GM10266 (cell line): ENCODE data around the gene FCN3.
A peak's percentile ranks its signal among the peaks of the same experiment; 100 is the strongest.

Experiments used
- DNase-seq: peaks from one replicate; pipeline ENCODE4 v3.0.0; 2012; ENCODE audit errors: extremely low spot score
- CTCF ChIP-seq: IDR thresholded peaks from 2 replicates; pipeline ENCODE4 v1.5.1; 2012; ENCODE audit warnings: mild to moderate bottlenecking, low read depth; ENCODE audit not compliant: control insufficient read depth, insufficient read depth; ENCODE audit errors: missing control alignments

FCN3 gene

GRCh38 chr1:27372808-27373690 lies 1.6 kb downstream of the FCN3 start:
- no peak for TF ChIP-seq CTCF
- DNase-seq = no peak

GRCh38 chr1:27372022-27372807 lies 2.4 kb downstream of the FCN3 start:
- DNase-seq = no peak
- TF ChIP-seq CTCF = no peak

- TF ChIP-seq CTCF = no peak
- DNase-seq = no peak
Observed at GRCh38 chr1:27368869-27369582, 5.6 kb downstream of the FCN3 start.

GRCh38 chr1:27367160-27367650 lies 7.4 kb downstream of the FCN3 start:
- TF ChIP-seq CTCF = no peak
- DNase-seq = no peak

GRCh38 chr1:27366411-27367159 lies 8.0 kb downstream of the FCN3 start, which contains the start of gene MAP3K6:
MAP3K6 (minus strand) TSS chr1:27366961; CDS start chr1:27366597, 364 bp downstream.
- peak; percentile 63 for TF ChIP-seq CTCF
- DNase-seq = peak; percentile 82

- no peak for TF ChIP-seq CTCF
- peak; percentile 82 for DNase-seq
Observed at GRCh38 chr1:27366113-27366410, 8.6 kb downstream of the FCN3 start.
